Activated CD4-positive, alpha-beta T cell treated with anti-CD3 and anti-CD28 coated beads, Interleukin-2, amount 50 U/mL, for 1 hour (primary cell): ENCODE results near the gene SH3RF1.

ENCODE experiments used
- DNase-seq: peaks from one replicate; pipeline ENCODE4 v3.0.0-alpha.2; 2020

SH3RF1 gene

DNA sequence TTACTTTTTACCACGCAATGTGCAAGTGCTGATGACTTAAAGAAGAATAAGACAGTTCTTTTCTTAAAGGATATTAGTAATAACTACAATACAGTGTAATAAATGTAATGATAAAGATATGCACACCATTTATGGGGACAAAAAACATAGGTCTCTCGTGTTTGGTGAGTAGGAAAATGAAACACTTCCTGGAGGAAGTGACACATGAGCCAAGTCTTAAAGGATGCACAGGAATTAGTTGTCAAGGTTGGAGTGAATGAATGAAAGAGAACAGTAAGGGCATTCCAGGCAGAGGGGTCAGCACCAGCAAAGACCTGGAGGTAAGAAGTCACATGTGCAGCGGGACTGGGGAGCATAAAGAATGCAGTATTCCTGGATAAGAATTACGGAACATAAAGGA, 112.7 kb downstream of the SH3RF1 start:
- no peak for DNase-seq

DNA sequence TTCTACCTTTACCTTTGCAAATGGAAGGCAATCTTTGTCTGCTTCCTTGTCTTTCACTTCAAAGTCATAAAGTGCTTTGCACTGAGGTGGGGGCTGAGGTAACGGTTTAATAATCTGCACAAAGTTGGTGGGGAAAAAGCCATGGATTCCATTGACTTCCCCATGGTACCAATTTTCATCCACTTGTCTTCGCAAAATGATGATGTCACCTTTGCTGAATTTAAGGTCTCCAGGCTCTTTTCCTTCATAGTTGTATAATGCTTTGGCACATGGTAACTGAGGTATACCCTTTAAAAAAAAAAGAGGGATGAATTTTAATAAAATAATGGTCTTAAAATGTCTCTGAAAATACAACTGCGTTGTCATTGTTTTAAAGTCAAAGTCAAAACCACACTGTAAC, 114.4 kb downstream of the SH3RF1 start:
- DNase-seq = no peak

GRCh38 chr4:169154121-169154520, 116.6 kb downstream of the SH3RF1 start:
- no peak for DNase-seq

GRCh38 chr4:169153481-169154087, 117.2 kb downstream of the SH3RF1 start:
- DNase-seq = no peak

- DNase-seq = no peak
These were observed 117.9 kb downstream of the SH3RF1 start for GRCh38 chr4:169152899-169153298.

- DNase-seq = no peak
These were observed 118.7 kb downstream of the SH3RF1 start for GRCh38 chr4:169152098-169152497.

DNA sequence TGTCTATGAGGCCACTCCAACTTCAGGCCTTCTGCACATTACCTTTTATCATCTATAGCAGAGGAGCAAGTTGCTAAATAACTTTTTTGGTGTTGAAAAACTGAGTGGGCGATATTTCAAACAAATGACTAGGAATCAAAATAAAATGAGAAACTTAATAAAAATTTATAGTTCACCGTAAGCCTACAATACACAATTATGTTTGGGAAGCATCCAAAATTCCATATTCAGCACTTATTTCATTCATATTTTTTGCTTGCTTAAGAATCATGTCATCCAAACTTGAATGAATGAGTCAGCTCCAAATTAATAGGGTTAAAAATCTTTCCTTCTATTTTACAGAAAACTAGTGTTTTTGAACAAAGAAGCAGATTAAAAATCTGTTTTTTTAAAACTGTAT, 119.1 kb downstream of the SH3RF1 start:
- no peak for DNase-seq

GRCh38 chr4:169150806-169151205, 120.0 kb downstream of the SH3RF1 start:
- DNase-seq = no peak

GRCh38 chr4:169148885-169149284, 121.9 kb downstream of the SH3RF1 start:
- DNase-seq = no peak

- DNase-seq = no peak
These were observed 123.6 kb downstream of the SH3RF1 start for GRCh38 chr4:169147191-169147590.

DNA sequence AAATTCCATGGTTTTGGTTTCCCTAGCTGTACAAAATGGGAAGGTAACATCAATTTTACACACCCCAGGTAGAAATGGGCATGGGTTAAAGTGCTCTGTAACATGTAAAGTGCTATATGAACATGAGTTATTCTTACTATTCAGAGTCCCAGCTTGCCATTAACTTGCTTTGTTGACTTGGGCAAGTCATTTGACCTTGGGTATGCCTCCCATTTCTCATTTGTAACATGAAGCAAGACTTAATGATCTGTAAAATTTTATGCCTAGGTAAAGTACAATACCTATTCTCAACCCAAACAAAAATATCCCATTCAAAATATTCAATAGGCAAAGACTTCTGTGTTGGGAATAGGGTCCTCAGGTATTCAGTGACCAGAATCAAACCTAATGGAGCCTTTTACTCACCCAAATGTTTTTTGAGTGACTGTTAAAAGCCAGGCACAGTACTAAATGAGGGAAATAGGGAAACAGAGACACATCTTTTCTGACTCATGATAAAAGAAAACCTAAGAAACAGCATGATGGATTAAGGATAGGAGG, 126.6 kb downstream of the SH3RF1 start:
- DNase-seq = no peak

DNA sequence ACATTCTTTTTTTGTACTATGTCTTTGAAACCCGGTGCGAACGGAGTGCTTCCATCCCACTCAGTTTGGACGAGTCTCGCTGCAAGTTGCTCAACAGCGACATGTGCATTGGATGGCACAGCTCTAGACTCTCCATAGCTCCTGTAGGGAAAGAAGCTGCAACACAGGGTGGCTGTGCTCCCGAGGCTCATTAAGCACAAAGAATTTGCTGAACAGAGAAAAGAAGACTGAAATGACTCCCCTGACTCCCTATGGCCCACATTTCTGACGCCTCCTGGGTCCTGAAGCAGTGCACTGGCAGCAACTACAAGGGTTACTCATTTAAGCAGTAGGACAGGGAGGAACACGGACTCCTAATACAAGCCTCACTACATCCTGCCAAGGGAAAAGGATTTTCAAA, 127.4 kb downstream of the SH3RF1 start:
- DNase-seq = no peak

GRCh38 chr4:169142906-169143305, 127.8 kb downstream of the SH3RF1 start:
- DNase-seq = no peak

GRCh38 chr4:169142391-169142790, 128.4 kb downstream of the SH3RF1 start:
- DNase-seq = no peak

DNA sequence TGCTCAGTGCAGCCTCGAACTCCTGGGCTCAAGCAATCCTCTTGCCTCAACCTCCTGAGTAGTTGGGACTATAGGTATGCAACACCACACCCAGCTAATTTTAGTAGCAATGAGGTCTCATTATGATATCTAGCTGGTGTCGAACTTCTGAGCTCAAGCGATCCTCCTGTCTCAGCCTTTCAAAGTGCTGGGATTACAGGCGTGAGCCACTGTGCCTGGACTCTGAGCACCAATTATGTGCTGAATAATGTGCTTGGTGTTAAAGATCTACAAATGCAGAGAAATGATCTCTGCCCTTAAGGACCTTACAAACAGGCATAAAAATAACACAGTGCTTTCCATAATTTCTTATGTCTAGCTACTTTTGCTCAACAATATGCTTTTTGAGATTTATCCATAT, 131.7 kb downstream of the SH3RF1 start:
- no peak for DNase-seq

DNA sequence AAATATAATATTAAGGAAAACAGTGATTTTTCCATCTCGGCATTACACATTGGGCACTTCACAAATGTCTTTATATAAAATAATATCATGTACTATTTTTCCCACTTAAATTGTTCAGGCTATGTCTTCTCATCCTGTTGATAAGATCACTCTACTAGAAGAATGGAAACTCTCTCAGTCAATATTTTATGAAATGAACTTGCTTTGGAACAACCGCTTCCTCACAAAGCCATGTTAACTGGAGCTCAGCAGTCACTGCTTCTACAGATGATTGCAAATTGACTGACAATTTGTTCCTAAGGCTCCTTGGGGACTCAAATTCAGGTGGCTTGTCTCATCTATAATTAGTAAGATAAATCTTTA, 133.2 kb downstream of the SH3RF1 start:
- DNase-seq = no peak

DNA sequence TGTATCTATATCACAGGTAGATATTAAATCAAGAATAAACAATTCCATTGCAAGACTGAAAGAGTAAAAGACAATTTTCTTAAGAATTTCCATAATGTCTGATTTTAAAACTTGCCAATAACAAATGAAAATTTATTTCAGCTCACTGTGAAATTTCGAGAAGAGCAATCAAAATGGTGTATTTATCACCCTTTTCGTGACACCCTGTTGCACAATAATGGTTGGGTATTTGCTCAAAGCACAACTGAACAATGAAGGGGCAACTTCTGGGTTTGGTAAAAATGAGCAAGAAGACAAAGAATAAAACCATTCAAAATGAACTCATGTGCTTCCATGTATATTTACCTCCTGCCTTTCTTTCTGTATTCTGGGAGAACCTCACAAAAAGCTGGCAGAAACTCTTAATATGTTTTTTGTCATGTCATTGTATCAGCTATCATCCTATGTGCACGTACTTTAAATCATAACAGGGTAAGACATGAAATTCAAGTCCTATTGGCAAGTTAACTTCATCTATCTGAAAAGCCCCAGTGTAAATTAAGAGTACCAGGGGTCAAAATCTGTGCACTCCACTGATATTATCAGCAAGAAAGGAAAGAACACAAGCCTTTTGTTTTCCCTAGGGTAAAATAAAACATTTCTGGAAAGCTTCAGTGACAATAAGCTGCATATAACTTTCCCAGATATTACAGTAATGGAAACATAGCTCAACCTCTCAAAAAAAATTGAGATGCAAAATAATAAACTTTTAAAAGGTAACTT, 133.8 kb downstream of the SH3RF1 start:
- DNase-seq = no peak

DNA sequence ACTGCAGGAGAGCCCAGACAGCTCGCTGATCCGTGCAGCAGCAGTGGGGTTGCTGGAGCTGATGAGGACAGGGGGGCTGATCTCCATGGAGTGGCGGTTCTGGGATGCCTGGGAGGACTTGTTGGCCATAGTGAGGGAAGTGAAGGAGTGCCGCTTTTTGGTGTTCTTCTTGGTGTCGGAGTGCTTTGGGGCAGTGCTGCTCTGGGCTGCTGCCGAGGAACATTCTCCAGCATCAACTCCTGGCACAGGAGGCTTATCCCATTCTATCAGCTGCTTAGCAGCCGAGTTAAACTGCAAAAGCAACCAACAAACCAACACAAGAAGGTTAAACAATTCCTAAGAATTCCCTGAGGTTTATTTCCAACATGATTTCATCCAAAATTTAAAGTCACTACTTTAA, 134.4 kb downstream of the SH3RF1 start:
- no peak for DNase-seq

- DNase-seq = no peak
These were observed 135.0 kb downstream of the SH3RF1 start for GRCh38 chr4:169135776-169136175.

GRCh38 chr4:169133932-169134331, 136.8 kb downstream of the SH3RF1 start:
- no peak for DNase-seq

- no peak for DNase-seq
These were observed 138.0 kb downstream of the SH3RF1 start for GRCh38 chr4:169132561-169133305.

DNA sequence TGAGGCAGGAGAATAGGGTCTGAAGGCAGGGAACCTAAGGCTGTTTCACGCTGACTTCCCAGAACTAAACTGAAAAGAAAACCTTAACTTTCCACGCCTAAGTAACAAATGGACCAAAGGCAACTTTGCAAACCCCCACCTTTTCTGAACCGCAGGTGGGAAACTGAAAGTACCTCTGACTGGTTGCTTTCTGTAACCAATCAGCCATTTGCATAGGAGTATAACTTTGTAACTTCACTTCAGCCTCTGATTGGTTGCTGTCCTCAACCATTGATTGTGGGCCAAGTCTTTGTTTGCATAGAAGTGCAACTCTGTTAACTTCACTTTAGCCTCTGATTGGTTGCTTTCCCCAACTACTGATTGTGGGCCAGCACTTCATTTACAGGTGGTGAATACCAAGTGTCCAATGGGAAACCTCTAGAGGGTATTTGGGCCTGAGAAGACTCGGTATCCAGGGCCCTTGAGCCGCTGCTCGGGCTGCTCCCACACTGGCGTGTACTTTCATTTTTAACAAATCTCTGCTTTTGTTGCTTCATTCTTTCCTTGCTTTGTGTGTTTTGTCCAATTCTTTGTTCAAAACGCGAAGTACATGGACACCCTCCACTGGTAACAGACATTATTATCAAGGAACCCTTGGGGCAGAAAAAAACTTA, 139.1 kb downstream of the SH3RF1 start:
- no peak for DNase-seq

GRCh38 chr4:169128902-169129301, 141.9 kb downstream of the SH3RF1 start:
- no peak for DNase-seq
